Esophagus (tissue), 2 donors: ENCODE measurements around the gene SH2D3C. TPM values are rescaled to one million over a fixed set of nuclear protein-coding genes. Genes with fewer than 3 reads are reported as not detected.

Experiments
- H3K27ac ChIP-seq, 2 donors: one replicate each; pipeline ENCODE4 v1.5.1; 2013; ENCODE audit warnings: low read depth in 2 of 2, mild to moderate bottlenecking in 2 of 2, inconsistent platforms in 1 of 2, low read length in 1 of 2, moderate library complexity in 1 of 2
- H3K27me3 ChIP-seq, 2 donors: one replicate each; pipeline ENCODE4 v1.6.1; 2013; ENCODE audit warnings: low read length in 2 of 2, control low read depth in 1 of 2, mild to moderate bottlenecking in 1 of 2; ENCODE audit not compliant: insufficient read depth in 2 of 2, control insufficient read depth in 1 of 2
- H3K36me3 ChIP-seq, 2 donors: one replicate each; pipeline ENCODE4 v1.6.1; 2013; ENCODE audit warnings: low read length in 1 of 2; ENCODE audit not compliant: control insufficient read depth in 2 of 2, insufficient read depth in 2 of 2
- H3K4me1 ChIP-seq, 2 donors: one replicate each; pipeline ENCODE4 v1.6.1; 2013; ENCODE audit warnings: low read length in 1 of 2; ENCODE audit not compliant: control insufficient read depth in 2 of 2, insufficient read depth in 2 of 2
- H3K4me3 ChIP-seq, 2 donors: one replicate each; pipeline ENCODE4 v1.5.1; 2013; ENCODE audit warnings: low read length in 2 of 2, mild to moderate bottlenecking in 2 of 2, low read depth in 1 of 2, moderate library complexity in 1 of 2
- H3K9me3 ChIP-seq, 2 donors: one replicate each; pipeline ENCODE4 v1.6.1; 2013; ENCODE audit warnings: mild to moderate bottlenecking in 2 of 2, low read depth in 1 of 2, low read length in 1 of 2, moderate library complexity in 1 of 2; ENCODE audit not compliant: control insufficient read depth in 2 of 2, insufficient read depth in 1 of 2
- WGBS, 2 donors: extraction: QIAGEN DNeasy Blood & Tissue Kit; methylation state at CpG; one replicate each; pipeline ENCODE4 v1.1.7; 2013; 5-methylcytosine and 5-hydroxymethylcytosine counted together
- polyA plus RNA-seq, 2 donors: library from polyadenylated mRNA; stranded (reverse); fragments of 200-250 nt; gene quantifications; one replicate each; pipeline ENCODE4 v1.2.3, GENCODE V29; 2013
- donor health status: healthy with polysubstance abuse.
- donor health status: Bipolar disorder and iron deficiency.

Gene SH2D3C
- polyA plus RNA-seq, 2 donors: 2.8 to 3.2 TPM

DNA sequence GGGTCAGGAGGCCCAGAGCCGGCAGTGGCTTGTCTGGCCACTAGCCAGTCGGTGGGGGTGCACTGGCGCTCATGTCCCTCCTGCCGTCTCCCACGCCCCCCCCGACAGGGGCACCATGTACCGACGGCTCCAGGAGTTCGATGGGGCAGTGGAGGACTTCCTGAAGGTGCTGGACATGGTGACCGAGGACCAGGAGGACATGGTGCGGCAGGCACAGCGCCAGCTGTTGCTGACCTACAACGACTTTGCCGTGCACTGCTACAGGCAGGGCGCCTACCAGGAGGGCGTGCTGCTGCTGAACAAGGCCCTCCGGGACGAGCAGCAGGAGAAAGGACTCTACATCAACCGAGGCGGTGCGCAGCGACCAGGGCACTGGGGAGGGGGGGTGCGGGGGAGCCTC is 54.5 kb downstream of the SH2D3C start:
- no peaks in the 10 kb centered on the region for H3K27me3 ChIP-seq
- 42 to 50% methylated on average over 23 of the region's 23 CpGs for WGBS, 2 donors
- H3K4me1 ChIP-seq: peaks cover 3 to 12% of the 10 kb centered on the region in 2 donors
- no peaks in the 10 kb centered on the region for H3K9me3 ChIP-seq
- H3K27ac ChIP-seq: no peak overlapping the region
- no peaks in the 10 kb centered on the region for H3K36me3 ChIP-seq
- no peak overlapping the region for H3K4me3 ChIP-seq

DNA sequence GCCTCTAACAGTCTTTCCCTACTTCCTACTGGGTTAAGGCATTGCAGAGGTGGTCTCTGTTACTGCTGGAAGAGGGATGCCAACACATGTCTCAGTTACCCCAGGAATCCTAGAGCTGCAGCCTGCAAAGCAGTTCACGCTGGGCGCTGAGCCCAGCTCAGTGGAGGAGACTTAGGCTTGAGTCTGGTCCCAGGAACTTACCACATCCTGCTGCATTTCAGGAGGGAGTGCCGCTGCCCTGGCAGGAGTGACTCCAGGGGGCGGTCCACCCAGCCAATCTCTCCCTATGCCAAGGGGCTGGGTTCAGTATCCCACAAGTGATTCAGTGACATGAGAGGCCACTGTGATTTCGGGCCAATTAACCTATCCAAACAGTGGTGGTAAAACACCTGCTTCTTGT is 55.0 kb downstream of the SH2D3C start:
- H3K9me3 ChIP-seq: no peaks in the 10 kb centered on the region
- no peaks in the 10 kb centered on the region for H3K27me3 ChIP-seq
- peaks cover 3 to 12% of the 10 kb centered on the region in 2 donors for H3K4me1 ChIP-seq
- H3K4me3 ChIP-seq: no peak overlapping the region
- no peaks in the 10 kb centered on the region for H3K36me3 ChIP-seq
- no peak overlapping the region for H3K27ac ChIP-seq
- WGBS, 2 donors: 57 to 67% methylated on average over 5 of the region's 5 CpGs

DNA sequence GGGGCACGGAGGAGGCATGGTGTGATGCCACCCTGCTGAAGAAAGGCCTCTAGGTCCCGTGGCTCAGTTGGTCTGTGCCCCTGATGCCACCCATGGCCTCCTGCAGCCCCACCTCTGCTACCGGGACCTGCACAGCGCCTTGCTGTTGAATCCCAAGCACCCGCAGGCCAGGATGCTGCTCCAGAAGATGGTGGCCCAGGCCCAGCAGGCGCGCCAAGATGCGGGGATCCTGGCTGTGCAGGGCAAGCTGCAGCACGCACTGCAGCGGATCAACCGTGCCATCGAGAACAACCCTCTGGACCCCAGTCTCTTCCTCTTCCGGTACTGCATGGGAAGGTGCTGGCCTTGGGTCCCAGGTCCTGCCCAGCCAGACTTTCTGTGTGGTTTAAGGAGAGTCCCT is 55.5 kb downstream of the SH2D3C start:
- H3K27ac ChIP-seq: no peak overlapping the region
- WGBS, 2 donors: 69 to 92% methylated on average over 12 to 13 of the region's 13 CpGs
- peaks cover 3 to 12% of the 10 kb centered on the region in 2 donors for H3K4me1 ChIP-seq
- H3K27me3 ChIP-seq: no peaks in the 10 kb centered on the region
- H3K4me3 ChIP-seq: no peak overlapping the region
- no peaks in the 10 kb centered on the region for H3K9me3 ChIP-seq
- H3K36me3 ChIP-seq: no peaks in the 10 kb centered on the region

DNA sequence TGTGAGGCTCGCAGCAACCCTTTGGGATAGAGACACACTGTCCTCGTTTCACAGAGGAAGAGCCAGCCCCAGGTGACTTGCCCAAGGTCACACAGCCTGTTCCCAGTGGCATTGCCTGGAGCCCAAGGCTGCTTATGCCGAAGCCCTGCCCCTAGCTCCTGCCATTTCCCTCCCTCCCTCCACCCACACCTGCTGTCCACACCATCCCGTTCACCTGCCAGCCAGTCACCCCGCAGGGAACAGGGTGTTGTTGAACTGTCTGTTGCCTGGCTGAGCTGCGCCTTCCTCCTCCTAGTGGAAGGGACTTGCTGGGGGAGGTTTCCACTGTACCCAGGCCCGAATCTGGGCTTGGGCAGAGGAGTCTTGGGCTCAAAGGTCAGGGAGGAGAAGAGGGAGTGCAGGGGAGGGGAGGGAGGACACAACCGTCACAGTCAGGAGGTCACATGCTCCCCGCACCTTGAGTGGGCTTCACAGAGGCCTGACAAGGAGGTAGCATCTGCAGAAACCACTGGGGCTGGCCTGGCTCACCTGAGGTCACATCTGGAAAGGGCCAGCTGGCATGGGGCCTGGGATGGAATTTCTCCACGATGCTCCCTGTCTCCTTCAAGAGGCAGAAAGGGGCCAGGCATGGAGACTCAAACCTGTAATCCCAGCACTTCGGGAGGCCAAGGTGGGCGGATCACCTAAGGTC is 56.3 kb downstream of the SH2D3C start:
- WGBS, 2 donors: 68 to 77% methylated on average over 12 of the region's 12 CpGs
- Histone ChIP-seq H3K27me3 (no peaks in the 10 kb centered on the region), H3K27ac (no peak overlapping the region), H3K4me3 (no peak overlapping the region), H3K9me3 (no peaks in the 10 kb centered on the region), H3K4me1 (peaks cover 3 to 12% of the 10 kb centered on the region in 2 donors), H3K36me3 (no peaks in the 10 kb centered on the region)

DNA sequence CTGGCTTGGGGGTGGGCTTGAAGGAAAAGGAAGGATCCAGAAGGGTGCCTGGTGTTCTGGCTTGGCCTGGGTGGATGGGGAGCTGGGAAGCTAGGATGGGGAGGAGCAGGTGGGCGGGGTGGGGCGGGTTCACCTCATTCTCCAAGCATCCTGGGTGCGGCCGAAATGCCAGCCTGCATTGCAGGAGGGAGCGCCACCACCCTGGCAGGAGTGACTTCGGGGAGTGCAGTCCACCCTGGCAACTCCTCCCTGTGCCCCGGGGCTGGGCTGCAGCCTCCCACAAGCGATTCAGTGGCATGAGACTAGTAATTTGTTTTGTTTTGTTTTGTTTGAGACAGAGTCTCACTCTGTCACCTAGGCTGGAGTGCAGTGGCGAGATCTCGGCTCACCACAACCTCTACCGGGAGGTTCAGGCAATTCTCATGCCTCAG is 57.1 kb downstream of the SH2D3C start:
- Histone ChIP-seq H3K4me1 (peaks cover 3 to 12% of the 10 kb centered on the region in 2 donors), H3K4me3 (no peak overlapping the region), H3K9me3 (no peaks in the 10 kb centered on the region), H3K27me3 (no peaks in the 10 kb centered on the region), H3K36me3 (no peaks in the 10 kb centered on the region), H3K27ac (peak overlapping the region in 1 of 2 donors; percentile 19)
- 43 to 44% methylated on average over 9 to 11 of the region's 11 CpGs for WGBS, 2 donors

DNA sequence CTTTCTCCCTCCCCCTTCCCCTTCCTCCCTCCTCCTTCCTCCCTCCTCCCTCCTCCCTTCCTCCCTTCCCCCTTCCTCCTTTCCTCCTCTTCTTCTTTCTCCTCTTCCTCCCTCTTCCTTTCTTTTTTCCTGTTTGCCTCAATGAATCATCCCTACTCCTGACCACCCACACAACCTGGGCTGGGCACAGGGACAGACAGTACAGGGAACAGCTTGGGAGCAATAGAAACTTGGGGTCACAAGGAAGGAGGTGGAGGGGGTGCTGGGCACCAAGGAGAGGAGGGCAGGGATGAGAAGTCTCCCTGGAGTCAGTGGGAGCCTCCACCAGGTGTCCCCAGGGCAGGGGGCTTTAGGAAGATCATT is 57.6 kb downstream of the SH2D3C start:
- Histone ChIP-seq H3K36me3 (no peaks in the 10 kb centered on the region), H3K4me1 (peaks cover 3 to 16% of the 10 kb centered on the region in 2 donors), H3K27ac (no peak overlapping the region), H3K4me3 (no peak overlapping the region), H3K27me3 (no peaks in the 10 kb centered on the region), H3K9me3 (no peaks in the 10 kb centered on the region)

DNA sequence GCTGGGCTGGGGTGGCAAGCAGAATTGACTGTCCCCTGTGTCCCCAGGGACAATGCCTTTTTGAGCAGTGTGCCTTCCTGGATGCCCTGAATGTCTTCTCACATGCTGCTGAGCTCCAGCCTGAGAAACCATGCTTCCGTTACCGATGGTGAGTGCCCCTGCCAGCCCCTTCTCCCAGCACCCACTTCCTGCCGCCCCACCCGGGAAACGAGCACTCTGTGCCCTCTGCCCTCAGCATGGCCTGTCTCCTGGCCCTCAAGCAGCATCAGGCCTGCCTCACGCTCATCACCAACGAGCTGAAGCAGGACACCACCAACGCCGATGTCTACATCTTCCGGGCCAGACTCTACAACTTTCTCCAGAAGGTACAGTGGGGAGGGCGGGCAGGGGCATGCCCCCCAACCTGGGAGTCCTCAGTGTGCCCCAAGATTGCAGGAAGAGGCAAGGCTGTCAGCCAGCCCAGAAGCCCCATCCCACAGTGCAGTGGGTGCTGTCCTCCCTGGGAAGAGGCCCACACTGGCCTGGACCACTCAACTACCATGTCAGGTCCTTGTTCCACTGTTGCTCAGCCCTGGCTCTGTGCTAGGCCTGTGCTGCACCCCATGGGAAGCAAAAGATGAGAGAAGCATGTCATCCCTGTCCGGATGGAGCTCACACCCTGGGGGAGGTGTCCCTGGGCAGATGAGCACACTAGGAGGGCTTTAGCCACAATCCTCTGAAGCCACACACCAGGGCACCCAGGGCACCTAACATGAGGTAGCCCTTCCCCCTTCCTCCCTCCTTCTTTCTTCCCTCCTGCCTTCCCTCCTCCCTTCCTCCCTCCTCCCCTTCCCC is 58.2 kb downstream of the SH2D3C start:
- Histone ChIP-seq H3K36me3 (no peaks in the 10 kb centered on the region), H3K27me3 (no peaks in the 10 kb centered on the region), H3K9me3 (no peaks in the 10 kb centered on the region), H3K27ac (no peak overlapping the region), H3K4me3 (no peak overlapping the region), H3K4me1 (peaks cover 3 to 16% of the 10 kb centered on the region in 2 donors)
- 76 to 89% methylated on average over 12 of the region's 12 CpGs for WGBS, 2 donors

DNA sequence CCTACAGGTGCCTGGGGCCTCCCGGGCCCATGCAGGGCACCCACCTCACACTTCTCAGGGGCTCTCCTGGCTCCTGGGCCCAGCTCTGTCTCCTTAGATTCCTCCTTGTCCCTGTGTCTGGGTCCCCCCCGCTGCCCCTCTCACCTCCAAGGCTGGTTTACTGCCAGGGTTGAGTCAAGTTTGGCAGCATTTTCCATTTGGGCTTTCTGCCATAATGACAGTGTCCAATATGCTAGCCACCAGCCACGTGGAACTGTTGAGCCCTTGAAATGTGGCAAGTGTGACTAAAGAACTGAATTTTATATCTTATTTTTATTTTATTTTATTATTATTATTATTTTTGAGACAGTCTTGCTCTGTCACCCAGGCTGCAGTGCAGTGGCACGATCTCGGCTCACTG is 60.7 kb downstream of the SH2D3C start:
- no peak overlapping the region for H3K4me3 ChIP-seq
- WGBS, 2 donors: 82 to 84% methylated on average over 5 of the region's 5 CpGs

DNA sequence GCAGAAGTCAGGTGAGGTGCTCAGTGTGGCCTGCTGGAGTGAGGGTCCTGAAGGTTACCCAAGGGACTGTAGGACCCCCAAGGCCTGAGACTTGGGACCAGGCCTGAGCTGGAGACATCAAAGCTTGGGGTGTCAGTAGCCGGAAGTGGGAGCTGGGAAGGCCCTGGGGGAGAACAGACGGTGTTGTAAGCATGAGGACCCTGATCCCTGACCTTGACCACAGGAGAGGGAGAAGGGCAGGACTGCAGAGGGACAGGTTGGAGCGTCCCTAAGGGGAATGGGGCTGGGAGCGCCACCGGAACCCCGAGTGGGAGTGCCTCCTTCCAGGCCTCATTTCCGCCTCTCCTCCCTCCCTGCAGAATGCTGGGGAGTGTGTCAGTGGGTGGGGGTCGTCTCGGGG is 62.1 kb downstream of the SH2D3C start:
- Histone ChIP-seq H3K27ac (peak overlapping the region in 1 of 2 donors; percentile 87), H3K9me3 (no peaks in the 10 kb centered on the region), H3K36me3 (no peaks in the 10 kb centered on the region), H3K4me3 (peak overlapping the region in 1 of 2 donors; percentile 69), H3K4me1 (peaks cover 0 to 10% of the 10 kb centered on the region in 2 donors), H3K27me3 (no peaks in the 10 kb centered on the region)
- WGBS, 2 donors: 77 to 79% methylated on average over 9 of the region's 9 CpGs

More for the DNA sequence above, 60.7 kb downstream of the SH2D3C start:
- no peaks in the 10 kb centered on the region for H3K9me3 ChIP-seq
- no peaks in the 10 kb centered on the region for H3K27me3 ChIP-seq
- H3K36me3 ChIP-seq: no peaks in the 10 kb centered on the region
- H3K4me1 ChIP-seq: peaks cover 0 to 16% of the 10 kb centered on the region in 2 donors
- H3K27ac ChIP-seq: no peak overlapping the region
